KMS-11 (cell line): ENCODE results near the gene GALNT17.

Experiments used
- H2AFZ ChIP-seq: fragments of 200-600 bp; sonication (generic); 2 replicates; pipeline ENCODE4 v1.6.1; 2016; ENCODE audit warnings: antibody characterized with exemption, mixed run types, low read depth
- H3K27ac ChIP-seq: fragments of 200-600 bp; sonication (generic); 2 replicates; pipeline ENCODE4 v1.6.1; 2016; ENCODE audit warnings: mild to moderate bottlenecking, mixed run types
- H3K27me3 ChIP-seq: fragments of 200-600 bp; sonication (generic); 2 replicates; pipeline ENCODE4 v1.6.1; 2017; ENCODE audit warnings: mild to moderate bottlenecking, low read depth, mixed run types, moderate library complexity; ENCODE audit not compliant: insufficient read depth
- H3K36me3 ChIP-seq: fragments of 200-600 bp; sonication (generic); 2 replicates; pipeline ENCODE4 v1.6.1; 2017; ENCODE audit warnings: mild to moderate bottlenecking, mixed run types; ENCODE audit not compliant: insufficient read depth
- H3K4me1 ChIP-seq: fragments of 200-600 bp; sonication (generic); 2 replicates; pipeline ENCODE4 v1.6.1; 2016; ENCODE audit warnings: mild to moderate bottlenecking, low read depth, mixed run types; ENCODE audit not compliant: poor library complexity, severe bottlenecking
- H3K4me2 ChIP-seq: fragments of 200-600 bp; sonication (generic); 2 replicates; pipeline ENCODE4 v1.7.0; 2016; ENCODE audit warnings: mild to moderate bottlenecking, mixed run types
- H3K4me3 ChIP-seq: fragments of 200-600 bp; sonication (generic); IDR thresholded peaks from 2 replicates; pipeline ENCODE4 v1.6.1; 2017; ENCODE audit warnings: low read depth, low read length, mixed read lengths; ENCODE audit not compliant: insufficient read depth
- H3K79me2 ChIP-seq: fragments of 200-600 bp; sonication (generic); 2 replicates; pipeline ENCODE4 v1.6.1; 2016; ENCODE audit warnings: low read depth, mixed run types; ENCODE audit not compliant: insufficient read depth
- H3K9ac ChIP-seq: fragments of 200-600 bp; sonication (generic); 2 replicates; pipeline ENCODE4 v1.6.1; 2016; ENCODE audit warnings: mild to moderate bottlenecking, mixed run types
- H4K20me1 ChIP-seq: fragments of 200-600 bp; sonication (generic); 2 replicates; pipeline ENCODE4 v1.6.1; 2016; ENCODE audit warnings: mild to moderate bottlenecking, mixed run types; ENCODE audit not compliant: insufficient read depth
- CTCF ChIP-seq: fragments of 200-600 bp; sonication (generic); conservative IDR thresholded peaks from 2 replicates; pipeline ENCODE4 v1.6.1; 2017; ENCODE audit warnings: low read depth, mild to moderate bottlenecking, antibody characterized with exemption, low read length, moderate library complexity, mixed read lengths

GALNT17 gene

GRCh38 chr7:71157757-71158156, 25.8 kb downstream of the GALNT17 start:
- H3K27me3 ChIP-seq, result no peaks in the 10 kb centered on the region
- no peaks in the 10 kb centered on the region for H3K36me3 ChIP-seq
- H3K4me2 ChIP-seq, result no peak overlapping the region
- no peak for TF ChIP-seq CTCF
- H3K4me1 ChIP-seq, result no peaks in the 10 kb centered on the region
- H3K9ac ChIP-seq, result no peak overlapping the region
- H3K27ac ChIP-seq, result no peak overlapping the region
- no peak overlapping the region for H2AFZ ChIP-seq
- no peaks in the 10 kb centered on the region for H4K20me1 ChIP-seq
- no peaks in the 10 kb centered on the region for H3K79me2 ChIP-seq
- H3K4me3 ChIP-seq, result no peak overlapping the region

- Histone ChIP-seq H3K27me3 (no peaks in the 10 kb centered on the region), H3K27ac (no peak overlapping the region)
These were observed 33.8 kb downstream of the GALNT17 start for GRCh38 chr7:71165708-71166107.

GRCh38 chr7:71171476-71171875, 39.5 kb downstream of the GALNT17 start:
- no peak overlapping the region for H3K9ac ChIP-seq
- no peak for TF ChIP-seq CTCF
- H3K4me1 ChIP-seq, result no peaks in the 10 kb centered on the region
- H3K4me3 ChIP-seq, result no peak overlapping the region
- H3K27me3 ChIP-seq, result no peaks in the 10 kb centered on the region
- H3K27ac ChIP-seq, result no peak overlapping the region
- H3K4me2 ChIP-seq, result no peak overlapping the region
- H3K79me2 ChIP-seq, result no peaks in the 10 kb centered on the region
- H4K20me1 ChIP-seq, result no peaks in the 10 kb centered on the region
- H2AFZ ChIP-seq, result no peak overlapping the region
- H3K36me3 ChIP-seq, result no peaks in the 10 kb centered on the region

More at GRCh38 chr7:71165708-71166107, 33.8 kb downstream of the GALNT17 start:
- H3K9ac ChIP-seq, result no peak overlapping the region
- H3K4me2 ChIP-seq, result no peak overlapping the region
- no peak overlapping the region for H3K4me3 ChIP-seq
- no peaks in the 10 kb centered on the region for H4K20me1 ChIP-seq
- H3K4me1 ChIP-seq, result no peaks in the 10 kb centered on the region
- H3K79me2 ChIP-seq, result no peaks in the 10 kb centered on the region
- no peak for TF ChIP-seq CTCF
- H3K36me3 ChIP-seq, result no peaks in the 10 kb centered on the region
- no peak overlapping the region for H2AFZ ChIP-seq

GRCh38 chr7:71173955-71174354, 42.0 kb downstream of the GALNT17 start:
- H3K27me3 ChIP-seq, result no peaks in the 10 kb centered on the region
- TF ChIP-seq CTCF, result no peak
- H3K4me1 ChIP-seq, result no peaks in the 10 kb centered on the region
- H3K4me2 ChIP-seq, result no peak overlapping the region
- no peak overlapping the region for H3K4me3 ChIP-seq
- no peaks in the 10 kb centered on the region for H3K36me3 ChIP-seq
- no peak overlapping the region for H2AFZ ChIP-seq
- no peaks in the 10 kb centered on the region for H3K79me2 ChIP-seq
- no peaks in the 10 kb centered on the region for H4K20me1 ChIP-seq
- no peak overlapping the region for H3K9ac ChIP-seq
- H3K27ac ChIP-seq, result no peak overlapping the region
